ENCODE data around the gene CBLN3. TPM values are rescaled to one million over a fixed set of nuclear protein-coding genes. Genes with fewer than 3 reads are reported as not detected.

Gene CBLN3
- total and polyA plus RNA-seq, 9 of the 15 experiments (the other 6 are each of a cell fraction or from before 2014, with no cell fraction given), result 0.05 to 0.59 (median 0.26) TPM; not detected in 1

DNA sequence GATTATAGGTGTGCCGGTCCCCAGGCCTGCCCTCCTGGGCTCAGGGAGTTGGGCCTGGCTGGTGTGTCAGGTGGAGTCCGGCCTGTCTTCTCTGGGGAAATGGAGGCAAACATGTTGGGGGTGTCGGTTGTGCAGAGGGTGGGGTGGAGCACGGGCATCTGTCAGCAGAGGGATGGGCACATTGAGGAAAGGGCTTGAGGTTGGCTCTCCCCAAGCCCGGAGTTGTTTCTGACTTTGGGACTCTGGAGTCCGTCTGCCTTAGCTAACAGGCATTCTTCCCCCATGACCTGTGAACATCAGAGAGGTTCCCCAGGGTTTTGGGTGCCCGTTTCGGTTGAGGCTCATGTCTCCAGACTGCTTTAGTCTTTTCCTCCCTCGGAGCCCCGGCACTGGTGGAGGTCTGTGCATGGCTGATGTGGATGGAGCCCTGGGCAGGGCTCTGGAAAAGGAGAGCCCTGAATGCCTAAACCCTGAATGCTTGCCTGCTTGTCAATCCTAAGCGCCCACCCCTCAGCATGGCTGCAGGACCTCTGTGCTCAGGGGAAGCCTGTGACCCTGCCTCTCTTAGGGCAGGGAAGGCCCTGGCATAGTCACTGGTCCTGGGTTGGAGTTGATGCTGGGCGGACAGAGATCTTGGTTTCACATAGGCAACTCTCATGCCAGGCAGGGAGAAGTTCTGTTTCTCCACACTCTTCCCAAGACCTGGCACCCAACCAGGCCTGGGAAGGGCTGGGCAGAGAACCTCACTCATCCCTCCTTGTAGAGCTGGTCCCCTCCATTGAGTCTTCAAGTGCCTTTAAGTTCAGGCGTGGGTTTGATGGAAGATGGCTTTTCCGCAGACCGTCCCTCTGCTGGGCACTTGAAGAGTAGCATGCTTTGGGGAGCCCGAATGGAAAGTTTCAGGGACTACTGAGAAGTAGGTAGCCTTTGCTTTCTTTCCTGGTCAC is 17.8 kb downstream of the CBLN3 start (continued):
- TF ChIP-seq, protein P1, sequence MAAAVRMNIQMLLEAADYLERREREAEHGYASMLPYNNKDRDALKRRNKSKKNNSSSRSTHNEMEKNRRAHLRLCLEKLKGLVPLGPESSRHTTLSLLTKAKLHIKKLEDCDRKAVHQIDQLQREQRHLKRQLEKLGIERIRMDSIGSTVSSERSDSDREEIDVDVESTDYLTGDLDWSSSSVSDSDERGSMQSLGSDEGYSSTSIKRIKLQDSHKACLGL (CRISPR knock-in tag; IDR thresholded peaks at IDR 0.05; ENCODE audit: borderline replicate concordance, poor library complexity, severe bottlenecking), result no peak
- TF ChIP-seq SNRNP70 (optimal IDR thresholded peaks at IDR 0.05; ENCODE audit: low read depth, low read length) (no peak), RBBP5 (IDR thresholded peaks at IDR 0.05; ENCODE audit: borderline replicate concordance, insufficient read depth, low read length, poor library complexity, severe bottlenecking) (no peak), ZNF778 (CRISPR knock-in tag; IDR thresholded peaks at IDR 0.05) (no peak), SMC3 (conservative IDR thresholded peaks at IDR 0.05; ENCODE audit: insufficient read depth, low read depth, low read length) (peak; percentile 35; the same call in 1 of the 2 replicates), ZNF561 (CRISPR knock-in tag; conservative IDR thresholded peaks at IDR 0.05) (no peak), TAF9B (IDR thresholded peaks at IDR 0.05; ENCODE audit: partially characterized antibody) (no peak), ZNF121 (CRISPR knock-in tag; conservative IDR thresholded peaks at IDR 0.05) (no peak), MCM7 (IDR thresholded peaks at IDR 0.05) (no peak), SMARCC2 (IDR thresholded peaks at IDR 0.05; ENCODE audit: low read depth) (no peak), BDP1 (IDR thresholded peaks at IDR 0.05; ENCODE audit: insufficient read depth, insufficient read length) (no peak), FUS (optimal IDR thresholded peaks at IDR 0.05; ENCODE audit: low read depth, low read length) (no peak), RBFOX2 (IDR thresholded peaks at IDR 0.05; ENCODE audit: low read depth, low read length) (no peak), TSC22D4 (tag; IDR thresholded peaks at IDR 0.05) (no peak)
- TF ChIP-seq, protein P2, sequence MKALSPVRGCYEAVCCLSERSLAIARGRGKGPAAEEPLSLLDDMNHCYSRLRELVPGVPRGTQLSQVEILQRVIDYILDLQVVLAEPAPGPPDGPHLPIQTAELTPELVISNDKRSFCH (CRISPR knock-in tag; IDR thresholded peaks at IDR 0.05), result no peak
- TF ChIP-seq, protein P2 (tag; IDR thresholded peaks at IDR 0.05), result no peak
- TF ChIP-seq, protein P3, sequence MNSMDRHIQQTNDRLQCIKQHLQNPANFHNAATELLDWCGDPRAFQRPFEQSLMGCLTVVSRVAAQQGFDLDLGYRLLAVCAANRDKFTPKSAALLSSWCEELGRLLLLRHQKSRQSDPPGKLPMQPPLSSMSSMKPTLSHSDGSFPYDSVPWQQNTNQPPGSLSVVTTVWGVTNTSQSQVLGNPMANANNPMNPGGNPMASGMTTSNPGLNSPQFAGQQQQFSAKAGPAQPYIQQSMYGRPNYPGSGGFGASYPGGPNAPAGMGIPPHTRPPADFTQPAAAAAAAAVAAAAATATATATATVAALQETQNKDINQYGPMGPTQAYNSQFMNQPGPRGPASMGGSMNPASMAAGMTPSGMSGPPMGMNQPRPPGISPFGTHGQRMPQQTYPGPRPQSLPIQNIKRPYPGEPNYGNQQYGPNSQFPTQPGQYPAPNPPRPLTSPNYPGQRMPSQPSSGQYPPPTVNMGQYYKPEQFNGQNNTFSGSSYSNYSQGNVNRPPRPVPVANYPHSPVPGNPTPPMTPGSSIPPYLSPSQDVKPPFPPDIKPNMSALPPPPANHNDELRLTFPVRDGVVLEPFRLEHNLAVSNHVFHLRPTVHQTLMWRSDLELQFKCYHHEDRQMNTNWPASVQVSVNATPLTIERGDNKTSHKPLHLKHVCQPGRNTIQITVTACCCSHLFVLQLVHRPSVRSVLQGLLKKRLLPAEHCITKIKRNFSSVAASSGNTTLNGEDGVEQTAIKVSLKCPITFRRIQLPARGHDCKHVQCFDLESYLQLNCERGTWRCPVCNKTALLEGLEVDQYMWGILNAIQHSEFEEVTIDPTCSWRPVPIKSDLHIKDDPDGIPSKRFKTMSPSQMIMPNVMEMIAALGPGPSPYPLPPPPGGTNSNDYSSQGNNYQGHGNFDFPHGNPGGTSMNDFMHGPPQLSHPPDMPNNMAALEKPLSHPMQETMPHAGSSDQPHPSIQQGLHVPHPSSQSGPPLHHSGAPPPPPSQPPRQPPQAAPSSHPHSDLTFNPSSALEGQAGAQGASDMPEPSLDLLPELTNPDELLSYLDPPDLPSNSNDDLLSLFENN (IDR thresholded peaks at IDR 0.05; ENCODE audit: low read depth in 2 of 2, low read length in 2 of 2), result no peak
- TF ChIP-seq, protein P4, sequence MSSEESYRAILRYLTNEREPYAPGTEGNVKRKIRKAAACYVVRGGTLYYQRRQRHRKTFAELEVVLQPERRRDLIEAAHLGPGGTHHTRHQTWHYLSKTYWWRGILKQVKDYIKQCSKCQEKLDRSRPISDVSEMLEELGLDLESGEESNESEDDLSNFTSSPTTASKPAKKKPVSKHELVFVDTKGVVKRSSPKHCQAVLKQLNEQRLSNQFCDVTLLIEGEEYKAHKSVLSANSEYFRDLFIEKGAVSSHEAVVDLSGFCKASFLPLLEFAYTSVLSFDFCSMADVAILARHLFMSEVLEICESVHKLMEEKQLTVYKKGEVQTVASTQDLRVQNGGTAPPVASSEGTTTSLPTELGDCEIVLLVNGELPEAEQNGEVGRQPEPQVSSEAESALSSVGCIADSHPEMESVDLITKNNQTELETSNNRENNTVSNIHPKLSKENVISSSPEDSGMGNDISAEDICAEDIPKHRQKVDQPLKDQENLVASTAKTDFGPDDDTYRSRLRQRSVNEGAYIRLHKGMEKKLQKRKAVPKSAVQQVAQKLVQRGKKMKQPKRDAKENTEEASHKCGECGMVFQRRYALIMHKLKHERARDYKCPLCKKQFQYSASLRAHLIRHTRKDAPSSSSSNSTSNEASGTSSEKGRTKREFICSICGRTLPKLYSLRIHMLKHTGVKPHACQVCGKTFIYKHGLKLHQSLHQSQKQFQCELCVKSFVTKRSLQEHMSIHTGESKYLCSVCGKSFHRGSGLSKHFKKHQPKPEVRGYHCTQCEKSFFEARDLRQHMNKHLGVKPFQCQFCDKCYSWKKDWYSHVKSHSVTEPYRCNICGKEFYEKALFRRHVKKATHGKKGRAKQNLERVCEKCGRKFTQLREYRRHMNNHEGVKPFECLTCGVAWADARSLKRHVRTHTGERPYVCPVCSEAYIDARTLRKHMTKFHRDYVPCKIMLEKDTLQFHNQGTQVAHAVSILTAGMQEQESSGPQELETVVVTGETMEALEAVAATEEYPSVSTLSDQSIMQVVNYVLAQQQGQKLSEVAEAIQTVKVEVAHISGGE (CRISPR knock-in tag; IDR thresholded peaks at IDR 0.05), result no peak
